ENCODE results near the gene CEBPA. TPM values are rescaled to one million over a fixed set of nuclear protein-coding genes. Genes with fewer than 3 reads are reported as not detected.
A peak's percentile ranks its signal among the peaks of the same experiment; 100 is the strongest.
"Not testable (repeated sequence)": the region's sequence is repeated elsewhere in the genome, so short reads cannot be mapped to it uniquely, and the experiment has no call there.

The CEBPA gene
- total and polyA plus RNA-seq, 2 donors = 10.4 to 10.8 TPM

DNA sequence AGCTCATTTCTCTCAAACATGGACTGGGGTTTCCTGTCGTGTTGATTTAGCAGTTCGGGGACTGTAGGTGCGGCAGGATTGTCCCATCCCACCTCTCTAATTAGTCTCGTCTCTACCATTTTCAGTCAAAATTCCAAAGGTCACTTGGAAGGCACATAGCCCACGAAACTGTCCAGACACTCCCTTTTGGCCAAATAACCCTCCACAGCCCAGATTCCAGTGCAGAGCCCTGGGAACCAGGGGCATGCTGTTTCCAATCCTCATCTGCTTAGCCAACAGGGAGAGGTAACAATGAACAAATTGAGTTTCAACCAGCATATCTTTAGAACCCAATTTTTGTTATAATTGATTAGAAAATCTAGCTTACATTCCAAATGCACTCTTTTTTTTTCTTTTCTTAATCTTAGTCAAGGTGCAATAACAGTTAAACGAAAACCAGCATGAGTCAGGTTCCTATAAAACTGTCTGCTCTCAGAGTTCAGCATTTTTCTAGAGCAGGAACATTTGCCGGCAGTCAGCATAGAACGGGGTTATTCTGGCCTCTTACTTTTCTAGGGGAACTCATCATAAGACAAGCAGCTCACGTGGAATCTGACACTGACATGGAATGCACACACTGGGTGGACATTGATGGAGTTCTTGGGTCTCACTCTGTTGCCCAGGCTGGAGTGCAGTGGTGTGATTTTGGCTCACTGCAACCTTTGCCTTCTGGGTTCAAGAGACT is 14.4 kb upstream of the CEBPA start:
- no peaks in the 10 kb centered on the region for H3K36me3 ChIP-seq (ENCODE audit: insufficient read depth)
- WGBS = 34% methylated on average over 9 of the region's 9 CpGs
- no peak for DNase-seq (ENCODE audit: extremely low spot score)

DNA sequence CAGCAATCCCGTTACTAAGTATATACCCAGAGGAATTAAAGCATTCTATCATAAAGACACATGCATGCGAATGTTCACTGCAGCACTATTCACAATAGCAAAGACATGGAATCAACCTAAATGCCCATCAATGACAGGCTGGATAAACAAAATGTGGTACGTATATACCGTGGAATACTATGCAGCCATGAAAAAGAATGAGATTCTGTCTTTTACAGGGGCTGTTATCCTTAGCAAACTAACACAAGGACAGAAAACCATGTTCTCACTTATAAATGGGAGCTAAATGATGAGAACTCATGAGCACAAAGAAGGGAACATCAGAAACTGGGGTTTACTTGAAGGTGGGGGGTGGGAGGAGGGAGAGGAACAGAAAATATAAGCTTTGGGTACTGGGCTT is 10.5 kb upstream of the CEBPA start:
- H3K4me3 ChIP-seq (ENCODE audit: low read depth, low read length); DNase-seq (ENCODE audit: extremely low spot score); H3K4me1 ChIP-seq (ENCODE audit: insufficient read depth); H3K27ac ChIP-seq (ENCODE audit: low read depth); H3K36me3 ChIP-seq (ENCODE audit: insufficient read depth): not testable (repeated sequence)
- 85% methylated on average over 4 of the region's 4 CpGs for WGBS

More for the DNA sequence above, 14.4 kb upstream of the CEBPA start:
- Histone ChIP-seq H3K4me3 (ENCODE audit: low read depth, low read length) (no peak overlapping the region), H3K27ac (ENCODE audit: low read depth) (no peak overlapping the region), H3K4me1 (ENCODE audit: insufficient read depth) (no peaks in the 10 kb centered on the region)

DNA sequence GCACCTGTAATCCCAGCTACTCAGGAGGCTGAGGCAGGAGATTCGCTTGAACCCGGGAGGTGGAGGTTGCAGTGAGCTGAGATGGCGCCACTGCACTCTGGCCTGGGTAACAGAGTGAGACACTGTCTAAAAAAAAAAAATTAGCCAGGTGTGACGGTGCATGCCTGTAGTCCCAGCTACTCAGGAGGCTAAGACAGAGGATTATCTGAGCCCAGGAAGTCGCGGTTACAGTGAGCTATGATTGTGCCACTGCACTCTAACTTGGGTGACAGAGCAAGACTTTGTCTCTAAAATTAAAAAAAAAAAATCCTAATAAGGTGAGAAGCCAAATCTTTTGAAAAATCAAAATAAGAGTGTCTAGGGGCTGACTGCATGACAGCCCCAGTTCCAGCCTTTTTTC is 9.7 kb upstream of the CEBPA start:
- Histone ChIP-seq H3K27ac (ENCODE audit: low read depth) (no peak overlapping the region), H3K4me1 (ENCODE audit: insufficient read depth) (no peaks in the 10 kb centered on the region), H3K36me3 (ENCODE audit: insufficient read depth) (no peaks in the 10 kb centered on the region), H3K4me3 (ENCODE audit: low read depth, low read length) (no peak overlapping the region)
- DNase-seq (ENCODE audit: extremely low spot score) = no peak
- WGBS = 93% methylated on average over 6 of the region's 6 CpGs

DNA sequence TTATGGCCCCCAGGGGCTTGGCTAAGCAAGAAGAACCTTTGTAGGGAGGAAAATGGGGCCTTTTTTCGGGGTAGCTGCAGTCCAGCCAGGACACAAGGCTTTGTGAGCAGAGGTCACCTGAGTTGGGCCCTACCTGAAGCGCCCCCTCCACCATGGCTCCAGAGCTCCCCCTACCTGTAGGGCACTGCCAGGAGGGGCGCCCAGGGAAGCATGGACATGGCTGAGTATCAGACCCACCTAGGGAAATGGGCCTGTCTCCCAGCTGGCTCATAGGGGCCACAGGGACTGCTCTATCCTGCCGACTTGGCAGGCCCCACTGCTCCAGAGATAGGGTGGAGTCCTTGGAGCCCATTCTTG is 9.0 kb upstream of the CEBPA start:
- H3K27ac ChIP-seq (ENCODE audit: low read depth) = peak overlapping the region; percentile 35
- H3K4me3 ChIP-seq (ENCODE audit: low read depth, low read length) = no peak overlapping the region
- H3K4me1 ChIP-seq (ENCODE audit: insufficient read depth) = no peaks in the 10 kb centered on the region
- 92% methylated on average over 4 of the region's 4 CpGs for WGBS
- DNase-seq (ENCODE audit: extremely low spot score) = no peak
- H3K36me3 ChIP-seq (ENCODE audit: insufficient read depth) = no peaks in the 10 kb centered on the region

DNA sequence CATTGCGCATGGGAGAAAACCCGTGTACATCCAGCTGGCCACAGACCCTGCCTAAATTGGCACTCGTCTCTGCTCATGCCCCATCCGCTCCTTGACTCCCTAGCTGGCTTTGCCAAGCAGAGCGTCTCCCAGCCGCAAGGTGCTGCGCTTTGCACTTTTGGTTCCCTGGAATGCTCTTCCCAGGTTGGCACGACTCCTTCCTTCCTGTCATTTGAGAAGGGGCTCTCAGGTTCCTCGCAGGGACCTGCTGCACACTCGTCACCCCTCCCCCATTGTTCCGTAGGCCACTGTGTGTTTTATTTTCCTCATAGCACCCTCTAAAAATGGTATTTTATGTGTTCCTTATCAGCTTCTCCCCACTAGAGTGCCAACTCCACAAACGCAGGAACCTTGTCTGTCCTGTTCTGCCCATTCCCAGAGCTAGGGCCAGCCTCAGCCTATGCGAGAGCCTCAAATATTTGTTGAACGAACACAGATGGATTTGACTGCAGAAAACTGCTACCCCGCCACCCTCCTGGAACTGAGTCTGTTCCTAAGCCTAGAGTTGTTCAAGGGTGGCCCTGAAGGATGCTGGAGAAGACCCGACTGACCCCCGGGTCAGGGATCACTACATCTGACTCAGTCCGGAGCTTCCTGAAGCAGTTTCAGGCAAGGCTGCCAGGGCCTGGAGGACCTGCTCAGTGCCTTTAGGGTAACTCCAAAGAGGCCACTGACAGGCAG is 8.4 kb upstream of the CEBPA start:
- Histone ChIP-seq H3K4me3 (ENCODE audit: low read depth, low read length) (no peak overlapping the region), H3K4me1 (ENCODE audit: insufficient read depth) (no peaks in the 10 kb centered on the region), H3K36me3 (ENCODE audit: insufficient read depth) (no peaks in the 10 kb centered on the region), H3K27ac (ENCODE audit: low read depth) (no peak overlapping the region)
- 47% methylated on average over 18 of the region's 18 CpGs for WGBS
- DNase-seq (ENCODE audit: extremely low spot score) = no peak

DNA sequence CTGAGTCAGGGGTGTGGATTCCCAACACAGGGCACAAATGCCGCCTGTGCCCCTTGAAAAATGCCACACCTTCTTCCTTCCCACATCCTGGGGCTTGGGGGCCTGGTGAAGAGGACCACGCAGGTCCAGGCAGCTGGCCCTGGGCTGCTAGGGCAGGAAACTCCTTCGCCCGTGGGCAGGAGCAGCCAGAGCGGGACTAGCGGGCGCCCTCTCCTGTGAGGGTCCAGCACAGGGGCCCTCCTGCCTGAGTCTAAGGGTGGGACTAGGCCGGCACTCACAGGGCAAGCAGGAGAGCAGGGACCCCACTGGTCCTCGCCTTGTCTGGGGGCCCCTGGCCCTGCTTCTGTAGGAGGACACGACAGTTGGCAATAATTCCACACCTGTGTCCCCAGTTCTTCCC is 7.5 kb upstream of the CEBPA start:
- WGBS = 84% methylated on average over 10 of the region's 10 CpGs
- DNase-seq (ENCODE audit: extremely low spot score) = no peak
- no peak overlapping the region for H3K27ac ChIP-seq (ENCODE audit: low read depth)

DNA sequence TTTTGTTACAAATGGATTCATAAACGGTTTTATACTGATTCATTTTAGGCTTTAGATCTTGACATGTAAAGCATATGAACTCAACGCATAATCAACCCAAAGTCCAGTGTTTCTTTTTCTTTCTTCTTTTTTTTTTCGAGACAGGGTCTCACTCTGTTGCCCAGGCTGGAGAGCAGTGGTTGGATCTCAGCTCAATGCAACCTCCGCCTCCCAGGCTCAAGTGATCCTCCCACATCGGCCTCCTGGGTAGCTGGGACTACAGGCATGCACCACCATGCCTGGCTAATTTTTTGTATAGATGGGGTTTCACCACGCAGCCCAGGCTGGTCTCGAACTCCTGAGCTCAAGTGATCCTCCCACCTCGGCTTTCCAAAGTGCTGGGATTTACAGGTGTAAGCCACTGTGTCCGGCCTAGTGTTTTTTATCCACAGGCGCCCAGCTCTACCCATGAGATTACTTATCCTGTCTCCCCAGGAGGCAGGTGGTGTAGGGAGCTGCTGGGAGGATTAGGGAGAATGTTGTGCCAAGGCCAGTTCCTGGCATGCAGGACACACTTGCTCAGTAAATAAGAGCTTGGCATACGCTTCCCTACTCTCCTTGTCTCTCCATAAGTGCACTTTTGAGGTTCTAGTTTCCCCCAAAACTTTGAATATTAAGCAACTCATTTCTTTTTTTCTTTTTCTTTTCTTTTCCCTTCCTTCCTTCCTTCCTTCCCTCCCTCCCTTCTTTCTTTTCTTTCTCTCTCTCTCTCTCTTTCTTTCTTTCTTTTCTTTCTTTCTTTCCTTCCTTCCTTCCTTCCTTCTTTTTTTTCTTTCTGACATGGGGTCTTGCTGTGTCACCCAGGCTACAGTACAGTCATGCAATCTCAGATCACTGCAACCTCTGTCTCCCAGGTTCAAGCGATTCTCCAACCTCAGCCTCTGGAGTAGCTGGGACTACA is 4.8 kb upstream of the CEBPA start:
- DNase-seq (ENCODE audit: extremely low spot score) = no peak
- 95% methylated on average over 12 of the region's 12 CpGs for WGBS
- Histone ChIP-seq H3K4me1 (ENCODE audit: insufficient read depth) (no peaks in the 10 kb centered on the region), H3K27ac (ENCODE audit: low read depth) (no peak overlapping the region), H3K4me3 (ENCODE audit: low read depth, low read length) (no peak overlapping the region), H3K36me3 (ENCODE audit: insufficient read depth) (no peaks in the 10 kb centered on the region)

More for the DNA sequence above, 7.5 kb upstream of the CEBPA start:
- H3K4me1 ChIP-seq (ENCODE audit: insufficient read depth) = no peaks in the 10 kb centered on the region
- H3K36me3 ChIP-seq (ENCODE audit: insufficient read depth) = no peaks in the 10 kb centered on the region
- no peak overlapping the region for H3K4me3 ChIP-seq (ENCODE audit: low read depth, low read length)

DNA sequence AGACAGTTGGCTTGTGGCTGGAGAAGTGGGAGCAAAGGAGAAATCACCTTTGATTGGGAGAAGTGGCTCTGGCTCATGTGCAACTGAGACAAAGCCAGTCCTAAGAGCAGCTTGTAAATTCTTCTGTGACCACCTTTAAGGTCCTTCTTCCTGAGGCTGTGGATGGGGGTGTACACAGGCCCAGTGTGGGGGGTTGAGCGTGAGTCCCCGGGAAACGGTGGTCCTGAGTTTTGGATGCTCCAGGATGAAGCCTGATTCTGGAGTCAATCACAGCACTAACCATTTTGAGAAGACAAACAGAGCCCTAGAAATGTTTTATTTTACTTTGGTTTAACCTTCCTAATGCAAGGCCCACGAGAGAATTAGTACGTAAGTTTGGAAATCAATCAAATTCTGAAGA is 3.9 kb upstream of the CEBPA start:
- WGBS = 95% methylated on average over 5 of the region's 5 CpGs
- H3K27ac ChIP-seq (ENCODE audit: low read depth) = no peak overlapping the region
- DNase-seq (ENCODE audit: extremely low spot score) = no peak

DNA sequence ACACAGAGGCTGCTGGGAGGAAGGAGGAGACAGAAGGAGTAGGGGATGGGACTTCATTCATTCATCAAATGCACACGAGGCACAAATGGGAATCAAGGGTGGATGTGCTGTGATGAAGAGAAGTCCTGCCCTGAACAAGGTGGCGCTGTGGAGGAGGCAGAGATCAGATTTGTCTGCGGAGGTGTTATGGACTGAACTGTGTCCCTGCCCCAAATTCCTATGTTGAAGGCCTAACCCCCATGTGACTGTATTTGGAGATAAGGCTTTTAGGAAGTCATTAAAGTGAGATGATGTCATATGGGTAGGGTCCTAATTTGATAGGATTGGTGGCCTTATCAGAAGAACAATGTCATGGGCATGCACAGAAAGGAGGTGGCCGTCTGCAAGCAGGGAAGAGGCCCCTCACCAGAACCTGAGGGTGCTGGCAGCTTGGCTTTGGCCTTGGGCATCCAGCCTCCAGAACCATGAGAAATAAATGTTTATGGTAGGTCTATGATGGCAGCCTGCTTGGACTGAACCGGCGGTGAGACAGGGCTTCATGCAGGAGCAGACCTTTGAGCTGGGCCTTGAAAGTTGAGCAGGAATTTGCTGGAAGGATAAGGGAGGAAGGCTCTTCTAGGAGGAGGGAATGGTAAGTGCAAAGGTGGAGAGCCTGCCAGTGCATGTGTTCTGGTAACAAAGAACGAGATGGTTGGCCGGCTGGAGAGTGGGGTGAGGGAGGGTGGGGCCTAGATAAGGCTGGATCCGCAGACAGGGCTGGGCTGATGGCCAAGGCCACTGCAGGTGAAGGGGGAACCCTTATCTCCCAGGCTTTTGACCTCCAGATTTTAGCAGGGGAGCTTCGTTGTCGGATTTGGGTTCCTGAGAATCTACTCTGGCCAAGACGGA is 2.7 kb upstream of the CEBPA start:
- WGBS = 86% methylated on average over 12 of the region's 12 CpGs
- Histone ChIP-seq H3K36me3 (ENCODE audit: insufficient read depth) (no peaks in the 10 kb centered on the region), H3K4me1 (ENCODE audit: insufficient read depth) (no peaks in the 10 kb centered on the region), H3K4me3 (ENCODE audit: low read depth, low read length) (no peak overlapping the region), H3K27ac (ENCODE audit: low read depth) (no peak overlapping the region)
- DNase-seq (ENCODE audit: extremely low spot score) = no peak

More for the DNA sequence above, 3.9 kb upstream of the CEBPA start:
- no peaks in the 10 kb centered on the region for H3K4me1 ChIP-seq (ENCODE audit: insufficient read depth)
- H3K36me3 ChIP-seq (ENCODE audit: insufficient read depth) = no peaks in the 10 kb centered on the region
- H3K4me3 ChIP-seq (ENCODE audit: low read depth, low read length) = no peak overlapping the region

DNA sequence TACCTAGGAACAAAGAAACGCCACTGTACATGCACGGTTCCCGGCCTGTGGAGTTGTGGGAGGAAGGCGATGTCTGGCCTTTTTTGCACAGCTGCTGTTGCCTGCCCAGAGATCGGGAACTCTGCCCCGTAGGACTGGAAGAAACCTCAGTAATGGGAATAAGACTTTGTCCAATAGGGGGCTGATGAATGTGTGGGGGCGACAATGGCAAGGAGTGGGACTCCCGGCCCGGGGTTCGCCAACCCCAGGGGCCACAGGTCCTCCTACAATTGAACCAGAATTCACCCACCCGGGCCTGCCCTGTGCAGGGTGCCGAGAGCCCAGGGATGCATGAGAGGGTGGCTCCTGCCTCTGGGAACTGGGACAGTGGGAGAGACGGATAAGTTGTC is 2.0 kb upstream of the CEBPA start:
- 53% methylated on average over 13 of the region's 13 CpGs for WGBS
- no peak for DNase-seq (ENCODE audit: extremely low spot score)
- Histone ChIP-seq H3K27ac (ENCODE audit: low read depth) (no peak overlapping the region), H3K36me3 (ENCODE audit: insufficient read depth) (no peaks in the 10 kb centered on the region), H3K4me3 (ENCODE audit: low read depth, low read length) (no peak overlapping the region), H3K4me1 (ENCODE audit: insufficient read depth) (no peaks in the 10 kb centered on the region)

DNA sequence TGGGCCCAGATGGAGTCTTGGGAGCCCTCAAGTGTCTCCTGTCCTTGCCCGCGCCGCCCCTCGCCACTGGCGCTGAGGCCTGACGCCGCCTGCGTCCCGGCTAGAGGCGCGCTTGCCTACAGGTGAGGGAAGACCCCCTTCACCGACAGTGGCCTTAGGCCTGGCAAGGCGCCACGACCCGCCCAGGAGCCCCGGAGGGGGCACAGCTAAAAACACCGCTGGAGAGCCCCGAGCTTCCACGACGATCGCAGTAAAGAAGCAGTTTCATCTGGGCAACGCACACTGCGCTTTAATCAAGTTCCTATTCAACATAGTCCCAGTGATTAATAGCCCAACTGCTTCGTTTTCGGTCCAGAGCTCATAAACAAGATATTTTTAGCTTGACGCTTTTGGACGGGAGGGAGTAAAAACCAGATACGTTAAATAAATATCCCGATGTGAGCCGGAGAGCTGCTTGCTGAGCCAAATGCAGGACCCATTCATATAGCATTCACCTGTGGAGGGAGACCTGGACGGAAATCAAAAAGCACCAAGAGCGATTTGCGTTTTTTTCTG is 1.5 kb upstream of the CEBPA start:
- DNase-seq (ENCODE audit: extremely low spot score) = no peak
- 5% methylated on average over 33 of the region's 33 CpGs for WGBS
- H3K36me3 ChIP-seq (ENCODE audit: insufficient read depth) = no peaks in the 10 kb centered on the region

DNA sequence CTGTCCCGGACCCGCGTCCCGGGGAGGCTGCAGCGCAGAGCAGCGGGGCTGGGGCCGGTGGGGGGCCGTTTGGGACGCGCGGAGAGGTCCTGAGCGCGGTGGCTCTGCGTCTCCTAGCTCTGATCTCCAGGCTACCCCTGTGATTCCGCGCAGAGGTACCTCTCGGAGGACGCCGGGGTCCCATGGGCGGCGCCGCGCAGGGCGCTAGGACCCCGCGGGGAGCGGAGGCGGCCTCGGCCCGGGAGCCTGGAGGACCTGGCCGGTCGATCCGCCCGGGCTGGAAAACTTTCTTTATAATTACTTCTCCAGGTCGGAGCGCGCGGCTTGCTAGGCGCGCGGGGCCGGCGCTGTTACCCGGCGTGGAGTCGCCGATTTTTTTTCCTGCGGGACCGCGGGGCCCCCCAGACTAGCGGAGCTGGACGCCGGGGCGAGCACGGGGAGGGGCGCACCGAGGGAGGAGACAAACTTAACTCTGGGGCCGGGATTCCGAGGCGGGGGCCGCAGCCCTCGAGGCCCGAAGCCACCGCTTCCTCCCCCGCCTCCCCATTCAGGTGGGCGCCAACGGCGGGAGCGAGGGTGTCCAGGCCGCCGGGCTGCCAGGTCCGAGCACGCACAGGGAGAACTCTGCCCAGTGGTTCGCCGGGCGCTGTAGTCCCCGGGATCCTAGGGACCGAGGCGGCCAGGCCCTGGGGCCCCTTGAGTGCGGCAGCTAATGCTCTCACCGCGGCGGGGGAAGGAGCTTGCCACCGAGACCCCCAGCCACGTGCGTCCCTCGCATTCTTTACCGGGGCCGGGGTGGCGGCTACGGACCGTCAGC is 848 bp upstream of the CEBPA start:
- Histone ChIP-seq H3K27ac (ENCODE audit: low read depth) (peak overlapping the region; percentile 62), H3K36me3 (ENCODE audit: insufficient read depth) (no peaks in the 10 kb centered on the region), H3K4me1 (ENCODE audit: insufficient read depth) (no peaks in the 10 kb centered on the region), H3K4me3 (ENCODE audit: low read depth, low read length) (peak overlapping the region; percentile 72)
- under 1% methylated on average over 92 of the region's 92 CpGs for WGBS
- DNase-seq (ENCODE audit: extremely low spot score) = no peak

More for the DNA sequence above, 1.5 kb upstream of the CEBPA start:
- H3K27ac ChIP-seq (ENCODE audit: low read depth) = peak overlapping the region; percentile 62
- H3K4me3 ChIP-seq (ENCODE audit: low read depth, low read length) = peak overlapping the region; percentile 72
- no peaks in the 10 kb centered on the region for H3K4me1 ChIP-seq (ENCODE audit: insufficient read depth)

Data from urinary bladder (tissue), 4 donors.